Measurements from ENCODE around the gene CKMT2.

CKMT2 gene

GRCh38 chr5:81233080-81233634, at the start of gene CKMT2:
Gene CKMT2, plus strand, starts transcription at chr5:81233322. Its CDS starts 17,811 bp downstream, at chr5:81251133.
- no peak within 1 kb of the TSS for H3K9ac ChIP-seq (ENCODE audit: insufficient read length)
- DNase-seq (ENCODE audit: low read depth, low spot score): no peak
- H3K36me3 ChIP-seq (ENCODE audit: insufficient read depth, low read length): no peaks in the 10 kb centered on the region
- TF ChIP-seq EZH2 (IDR thresholded peaks at IDR 0.05) (no peak), POLR2AphosphoS5 (IDR thresholded peaks at IDR 0.05; ENCODE audit: borderline replicate concordance, low read depth, low read length) (no peak)
- no peaks in the 10 kb centered on the region for H3K9me3 ChIP-seq (ENCODE audit: low read depth, low read length)
- H3K27ac ChIP-seq: no peak within 1 kb of the TSS
- no peak within 1 kb of the TSS for H3K4me3 ChIP-seq

GRCh38 chr5:81183811-81184748, 49.0 kb upstream of the CKMT2 start:
- Histone ChIP-seq H3K4me3 (no peak overlapping the region), H3K9ac (ENCODE audit: insufficient read length) (no peak overlapping the region), H3K36me3 (ENCODE audit: insufficient read depth, low read length) (no peaks in the 10 kb centered on the region), H3K27ac (no peak overlapping the region), H3K9me3 (ENCODE audit: low read depth, low read length) (no peaks in the 10 kb centered on the region)
- DNase-seq (ENCODE audit: low read depth, low spot score): no peak
- no peak for TF ChIP-seq EZH2 (IDR thresholded peaks at IDR 0.05)
- TF ChIP-seq POLR2AphosphoS5 (IDR thresholded peaks at IDR 0.05; ENCODE audit: borderline replicate concordance, low read depth, low read length): no peak
- no peak for TF ChIP-seq FOXP2 (optimal IDR thresholded peaks at IDR 0.05; ENCODE audit: control extremely low read depth, extremely low read length, insufficient read depth)

GRCh38 chr5:81184749-81185110, 48.4 kb upstream of the CKMT2 start:
- TF ChIP-seq FOXP2 (optimal IDR thresholded peaks at IDR 0.05; ENCODE audit: control extremely low read depth, extremely low read length, insufficient read depth): no peak
- no peak for TF ChIP-seq POLR2AphosphoS5 (IDR thresholded peaks at IDR 0.05; ENCODE audit: borderline replicate concordance, low read depth, low read length)
- Histone ChIP-seq H3K4me3 (no peak overlapping the region), H3K9me3 (ENCODE audit: low read depth, low read length) (no peaks in the 10 kb centered on the region), H3K36me3 (ENCODE audit: insufficient read depth, low read length) (no peaks in the 10 kb centered on the region), H3K27ac (no peak overlapping the region), H3K9ac (ENCODE audit: insufficient read length) (no peak overlapping the region)
- no peak for DNase-seq (ENCODE audit: low read depth, low spot score)

GRCh38 chr5:81187885-81188284, 45.2 kb upstream of the CKMT2 start:
- TF ChIP-seq POLR2AphosphoS5 (IDR thresholded peaks at IDR 0.05; ENCODE audit: borderline replicate concordance, low read depth, low read length): no peak
- no peak for TF ChIP-seq EZH2 (IDR thresholded peaks at IDR 0.05)
- DNase-seq (ENCODE audit: low read depth, low spot score): no peak
- H3K4me3 ChIP-seq: no peak overlapping the region
- no peak overlapping the region for H3K27ac ChIP-seq
- H3K36me3 ChIP-seq (ENCODE audit: insufficient read depth, low read length): no peaks in the 10 kb centered on the region
- H3K9ac ChIP-seq (ENCODE audit: insufficient read length): no peak overlapping the region
- H3K9me3 ChIP-seq (ENCODE audit: low read depth, low read length): no peaks in the 10 kb centered on the region

- H3K9me3 ChIP-seq (ENCODE audit: low read depth, low read length): no peaks in the 10 kb centered on the region
- no peak overlapping the region for H3K9ac ChIP-seq (ENCODE audit: insufficient read length)
- H3K27ac ChIP-seq: no peak overlapping the region
- DNase-seq (ENCODE audit: low read depth, low spot score): no peak
- no peak overlapping the region for H3K4me3 ChIP-seq
- no peak for TF ChIP-seq EZH2 (IDR thresholded peaks at IDR 0.05)
- no peak for TF ChIP-seq POLR2AphosphoS5 (IDR thresholded peaks at IDR 0.05; ENCODE audit: borderline replicate concordance, low read depth, low read length)
- TF ChIP-seq FOXP2 (optimal IDR thresholded peaks at IDR 0.05; ENCODE audit: control extremely low read depth, extremely low read length, insufficient read depth): no peak
- no peaks in the 10 kb centered on the region for H3K36me3 ChIP-seq (ENCODE audit: insufficient read depth, low read length)
Measured at GRCh38 chr5:81188962-81189361, 44.2 kb upstream of the CKMT2 start.

- no peak for TF ChIP-seq POLR2AphosphoS5 (IDR thresholded peaks at IDR 0.05; ENCODE audit: borderline replicate concordance, low read depth, low read length)
- TF ChIP-seq EZH2 (IDR thresholded peaks at IDR 0.05): no peak
- TF ChIP-seq FOXP2 (optimal IDR thresholded peaks at IDR 0.05; ENCODE audit: control extremely low read depth, extremely low read length, insufficient read depth): no peak
Measured at GRCh38 chr5:81189875-81190498, 43.1 kb upstream of the CKMT2 start.

GRCh38 chr5:81191726-81192372, 41.3 kb upstream of the CKMT2 start:
- no peak for DNase-seq (ENCODE audit: low read depth, low spot score)
- Histone ChIP-seq H3K9me3 (ENCODE audit: low read depth, low read length) (no peaks in the 10 kb centered on the region), H3K4me3 (no peak overlapping the region), H3K27ac (no peak overlapping the region), H3K9ac (ENCODE audit: insufficient read length) (no peak overlapping the region), H3K36me3 (ENCODE audit: insufficient read depth, low read length) (no peaks in the 10 kb centered on the region)
- TF ChIP-seq EZH2 (IDR thresholded peaks at IDR 0.05) (no peak), POLR2AphosphoS5 (IDR thresholded peaks at IDR 0.05; ENCODE audit: borderline replicate concordance, low read depth, low read length) (no peak), FOXP2 (optimal IDR thresholded peaks at IDR 0.05; ENCODE audit: control extremely low read depth, extremely low read length, insufficient read depth) (no peak)

More at GRCh38 chr5:81189875-81190498, 43.1 kb upstream of the CKMT2 start:
- no peak overlapping the region for H3K27ac ChIP-seq
- H3K4me3 ChIP-seq: no peak overlapping the region
- H3K9me3 ChIP-seq (ENCODE audit: low read depth, low read length): no peaks in the 10 kb centered on the region
- no peak overlapping the region for H3K9ac ChIP-seq (ENCODE audit: insufficient read length)
- no peaks in the 10 kb centered on the region for H3K36me3 ChIP-seq (ENCODE audit: insufficient read depth, low read length)
- no peak for DNase-seq (ENCODE audit: low read depth, low spot score)

- Histone ChIP-seq H3K4me3 (no peak overlapping the region), H3K9me3 (ENCODE audit: low read depth, low read length) (no peaks in the 10 kb centered on the region), H3K9ac (ENCODE audit: insufficient read length) (no peak overlapping the region), H3K27ac (no peak overlapping the region), H3K36me3 (ENCODE audit: insufficient read depth, low read length) (no peaks in the 10 kb centered on the region)
- TF ChIP-seq POLR2AphosphoS5 (IDR thresholded peaks at IDR 0.05; ENCODE audit: borderline replicate concordance, low read depth, low read length) (no peak), FOXP2 (optimal IDR thresholded peaks at IDR 0.05; ENCODE audit: control extremely low read depth, extremely low read length, insufficient read depth) (no peak), EZH2 (IDR thresholded peaks at IDR 0.05) (no peak)
- no peak for DNase-seq (ENCODE audit: low read depth, low spot score)
Measured at GRCh38 chr5:81192373-81192750, 40.8 kb upstream of the CKMT2 start.
